ENCODE results near the gene PCED1A.

GRCh38 chr20:2796011-2796660 is 44.3 kb downstream of the PCED1A start:
- TF ChIP-seq, protein P1, sequence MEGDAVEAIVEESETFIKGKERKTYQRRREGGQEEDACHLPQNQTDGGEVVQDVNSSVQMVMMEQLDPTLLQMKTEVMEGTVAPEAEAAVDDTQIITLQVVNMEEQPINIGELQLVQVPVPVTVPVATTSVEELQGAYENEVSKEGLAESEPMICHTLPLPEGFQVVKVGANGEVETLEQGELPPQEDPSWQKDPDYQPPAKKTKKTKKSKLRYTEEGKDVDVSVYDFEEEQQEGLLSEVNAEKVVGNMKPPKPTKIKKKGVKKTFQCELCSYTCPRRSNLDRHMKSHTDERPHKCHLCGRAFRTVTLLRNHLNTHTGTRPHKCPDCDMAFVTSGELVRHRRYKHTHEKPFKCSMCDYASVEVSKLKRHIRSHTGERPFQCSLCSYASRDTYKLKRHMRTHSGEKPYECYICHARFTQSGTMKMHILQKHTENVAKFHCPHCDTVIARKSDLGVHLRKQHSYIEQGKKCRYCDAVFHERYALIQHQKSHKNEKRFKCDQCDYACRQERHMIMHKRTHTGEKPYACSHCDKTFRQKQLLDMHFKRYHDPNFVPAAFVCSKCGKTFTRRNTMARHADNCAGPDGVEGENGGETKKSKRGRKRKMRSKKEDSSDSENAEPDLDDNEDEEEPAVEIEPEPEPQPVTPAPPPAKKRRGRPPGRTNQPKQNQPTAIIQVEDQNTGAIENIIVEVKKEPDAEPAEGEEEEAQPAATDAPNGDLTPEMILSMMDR (IDR thresholded peaks at IDR 0.05 in 4 of 5, conservative IDR thresholded peaks at IDR 0.05 in 1 of 5) = no peak
- no peak for TF ChIP-seq POLR2A (IDR thresholded peaks at IDR 0.05)
